Activated CD4-positive, CD25-positive, alpha-beta regulatory T cell treated with anti-CD3 and anti-CD28 coated beads, Interleukin-2, amount 50 U/mL, for 72 hours (primary cell): ENCODE measurements around the gene SNAP25.

Source experiments
- DNase-seq: peaks from one replicate; pipeline ENCODE4 v3.0.0; 2021

Gene SNAP25

GRCh38 chr20:10264166-10264558 is 45.5 kb downstream of the SNAP25 start:
- no peak for DNase-seq

GRCh38 chr20:10268636-10269035 is 50.0 kb downstream of the SNAP25 start:
- no peak for DNase-seq

- DNase-seq: no peak
These were observed 52.0 kb downstream of the SNAP25 start for GRCh38 chr20:10270630-10271029.

- DNase-seq: no peak
These were observed 53.0 kb downstream of the SNAP25 start for GRCh38 chr20:10271494-10272219.

GRCh38 chr20:10276878-10277580 is 58.4 kb downstream of the SNAP25 start:
- DNase-seq: no peak

- DNase-seq: no peak
These were observed 59.0 kb downstream of the SNAP25 start for GRCh38 chr20:10277616-10278015.

GRCh38 chr20:10278412-10278811 is 59.8 kb downstream of the SNAP25 start:
- DNase-seq: no peak

GRCh38 chr20:10280018-10280908 is 61.6 kb downstream of the SNAP25 start:
- DNase-seq: no peak

GRCh38 chr20:10281911-10282310 is 63.3 kb downstream of the SNAP25 start:
- DNase-seq: no peak

GRCh38 chr20:10282979-10283456 is 64.4 kb downstream of the SNAP25 start:
- DNase-seq: no peak

GRCh38 chr20:10286356-10286755 is 67.7 kb downstream of the SNAP25 start:
- DNase-seq: no peak

GRCh38 chr20:10288421-10288820 is 69.8 kb downstream of the SNAP25 start:
- DNase-seq: no peak

GRCh38 chr20:10288954-10289646 is 70.5 kb downstream of the SNAP25 start:
- no peak for DNase-seq

- DNase-seq: no peak
These were observed 73.1 kb downstream of the SNAP25 start for GRCh38 chr20:10291568-10292248.

GRCh38 chr20:10297223-10297622 is 78.6 kb downstream of the SNAP25 start:
- no peak for DNase-seq

- DNase-seq: no peak
These were observed 79.1 kb downstream of the SNAP25 start for GRCh38 chr20:10297684-10298240.

GRCh38 chr20:10300582-10301446 is 82.2 kb downstream of the SNAP25 start:
- no peak for DNase-seq

- no peak for DNase-seq
These were observed 85.2 kb downstream of the SNAP25 start for GRCh38 chr20:10303852-10304251.

- no peak for DNase-seq
These were observed 85.9 kb downstream of the SNAP25 start for GRCh38 chr20:10304471-10305046.
